Dermis lymphatic vessel endothelial cell (primary cell): ENCODE results near the gene ZNF33A. TPM values are rescaled to one million over a fixed set of nuclear protein-coding genes. Genes with fewer than 3 reads are reported as not detected.

Source experiments
- total RNA-seq: library from RNA; depleted of rRNA; stranded (reverse); fragments of >200 nt; gene quantifications from 2 replicates; pipeline ENCODE4 v1.2.1, GENCODE V29; 2014

The ZNF33A gene
- 23.8 and 30.5 TPM in 2 replicates for total RNA-seq

GRCh38 chr10:38010119-38010903 lies at the start of gene ZNF33A:
TSS of gene ZNF33A (plus strand) at chr10:38010675. CDS start at chr10:38012342, 1,667 bp downstream.

GRCh38 chr10:37976091-37976879 lies 34.2 kb upstream of the ZNF33A start, which contains the start of gene ZNF25:
TSS of gene ZNF25 (minus strand) at chr10:37976647. CDS start at chr10:37971722, 4,925 bp downstream.

GRCh38 chr10:38094158-38094926 lies 83.9 kb downstream of the ZNF33A start, which contains the start of gene ZNF37A:
TSS of gene ZNF37A (plus strand) at chr10:38094337. CDS start at chr10:38096618, 2,281 bp downstream.

Other genes starting within 250 kb of the ZNF33A start
- gene ZNF248, start 153.1 kb upstream of the ZNF33A start, total RNA-seq: 4.2 and 7.4 TPM in 2 replicates
- 6.6 and 7.6 TPM in 2 replicates for gene ZNF25, start 34.0 kb upstream of the ZNF33A start, total RNA-seq
- gene ZNF37A, start 83.7 kb downstream of the ZNF33A start, total RNA-seq: 5.6 and 8.3 TPM in 2 replicates